T-helper 2 cell treated with Interferon-gamma antibody and Interleukin-4, amounts not matched to agents 5 μg/mL and 100 μg/mL, for 36 hours (primary cell): Measurements from ENCODE around the gene FAM72A.

Experiments used
- DNase-seq: peaks from one replicate; pipeline ENCODE4 v3.0.0; 2021; ENCODE audit warnings: low spot score
- H3K27ac Mint-ChIP-seq: one replicate; pipeline ENCODE4 v1.8.0; 2021; ENCODE audit warnings: mild to moderate bottlenecking, mixed read lengths
- H3K27me3 Mint-ChIP-seq: one replicate; pipeline ENCODE4 v1.8.0; 2021; ENCODE audit warnings: low read depth, mixed read lengths
- H3K36me3 Mint-ChIP-seq: one replicate; pipeline ENCODE4 v1.8.0; 2021; ENCODE audit warnings: low read depth, mixed read lengths
- H3K4me1 Mint-ChIP-seq: one replicate; pipeline ENCODE4 v1.8.0; 2021; ENCODE audit warnings: low read depth, mixed read lengths
- H3K4me3 Mint-ChIP-seq: one replicate; pipeline ENCODE4 v1.8.0; 2022; ENCODE audit warnings: mild to moderate bottlenecking, moderate library complexity, mixed read lengths
- H3K9me3 Mint-ChIP-seq: one replicate; pipeline ENCODE4 v1.8.0; 2021; ENCODE audit warnings: mixed read lengths

The FAM72A gene

GRCh38 chr1:206145771-206146290 is 56.8 kb downstream of the FAM72A start:
- no peak for DNase-seq
- Mint-ChIP-seq H3K4me1 (peaks cover 4% of the 10 kb centered on the region), H3K9me3 (no peaks in the 10 kb centered on the region), H3K36me3 (no peaks in the 10 kb centered on the region), H3K27ac (no peak overlapping the region), H3K27me3 (peaks cover 45% of the 10 kb centered on the region), H3K4me3 (no peak overlapping the region)

- Mint-ChIP-seq H3K27me3 (peaks cover 58% of the 10 kb centered on the region), H3K27ac (no peak overlapping the region), H3K36me3 (no peaks in the 10 kb centered on the region), H3K4me1 (peaks cover 4% of the 10 kb centered on the region), H3K4me3 (no peak overlapping the region), H3K9me3 (no peaks in the 10 kb centered on the region)
- no peak for DNase-seq
Observed at GRCh38 chr1:206144605-206145004, 58.0 kb downstream of the FAM72A start.

GRCh38 chr1:206143537-206144172 is 59.0 kb downstream of the FAM72A start:
- Mint-ChIP-seq H3K36me3 (no peaks in the 10 kb centered on the region), H3K27me3 (peaks cover 63% of the 10 kb centered on the region), H3K4me3 (no peak overlapping the region), H3K27ac (no peak overlapping the region), H3K4me1 (peaks cover 4% of the 10 kb centered on the region), H3K9me3 (no peaks in the 10 kb centered on the region)
- DNase-seq: no peak

GRCh38 chr1:206142770-206143169 is 59.9 kb downstream of the FAM72A start:
- Mint-ChIP-seq H3K4me1 (peaks cover 4% of the 10 kb centered on the region), H3K9me3 (no peaks in the 10 kb centered on the region), H3K4me3 (no peak overlapping the region), H3K36me3 (no peaks in the 10 kb centered on the region), H3K27ac (no peak overlapping the region), H3K27me3 (peaks cover 67% of the 10 kb centered on the region)
- no peak for DNase-seq

- H3K27me3 Mint-ChIP-seq: peaks cover 68% of the 10 kb centered on the region
- H3K27ac Mint-ChIP-seq: no peak overlapping the region
- no peaks in the 10 kb centered on the region for H3K9me3 Mint-ChIP-seq
- peaks cover 4% of the 10 kb centered on the region for H3K4me1 Mint-ChIP-seq
- H3K4me3 Mint-ChIP-seq: no peak overlapping the region
- no peaks in the 10 kb centered on the region for H3K36me3 Mint-ChIP-seq
- DNase-seq: no peak
Observed at GRCh38 chr1:206142011-206142410, 60.6 kb downstream of the FAM72A start.

- Mint-ChIP-seq H3K27ac (no peak overlapping the region), H3K36me3 (no peaks in the 10 kb centered on the region), H3K27me3 (peaks cover 33% of the 10 kb centered on the region), H3K9me3 (no peaks in the 10 kb centered on the region), H3K4me1 (no peaks in the 10 kb centered on the region), H3K4me3 (no peak overlapping the region)
- no peak for DNase-seq
Observed at GRCh38 chr1:206136241-206136640, 66.4 kb downstream of the FAM72A start.
